Activated CD4-positive, alpha-beta T cell treated with anti-CD3 and anti-CD28 coated beads, Interleukin-2, amount 50 U/mL, for 1 hour (primary cell): ENCODE data around the gene NNAT.
"Not testable (repeated sequence)": the region's sequence is repeated elsewhere in the genome, so short reads cannot be mapped to it uniquely, and the experiment has no call there.

Experiments
- DNase-seq: peaks from one replicate; pipeline ENCODE4 v3.0.0-alpha.2; 2020

Gene NNAT

DNA sequence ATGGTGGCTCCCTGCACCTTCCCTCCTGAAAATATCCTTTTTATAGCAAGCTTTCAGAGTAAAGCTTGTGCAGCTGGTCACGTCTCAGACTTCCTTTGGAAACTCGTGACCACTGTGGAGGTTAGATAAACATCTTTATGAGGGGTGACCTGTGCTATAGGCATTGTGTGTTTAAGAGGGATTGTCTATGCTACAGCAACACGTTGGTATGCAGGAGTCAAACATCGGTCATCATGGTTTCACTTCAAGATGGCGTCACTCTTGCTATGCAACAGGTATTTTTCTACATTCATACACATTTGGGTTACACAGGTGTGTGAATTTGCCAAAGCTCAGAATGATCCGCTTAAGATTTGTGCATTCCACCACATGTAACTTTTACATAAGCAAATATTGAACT is 21.2 kb downstream of the NNAT start:
- DNase-seq: no peak

DNA sequence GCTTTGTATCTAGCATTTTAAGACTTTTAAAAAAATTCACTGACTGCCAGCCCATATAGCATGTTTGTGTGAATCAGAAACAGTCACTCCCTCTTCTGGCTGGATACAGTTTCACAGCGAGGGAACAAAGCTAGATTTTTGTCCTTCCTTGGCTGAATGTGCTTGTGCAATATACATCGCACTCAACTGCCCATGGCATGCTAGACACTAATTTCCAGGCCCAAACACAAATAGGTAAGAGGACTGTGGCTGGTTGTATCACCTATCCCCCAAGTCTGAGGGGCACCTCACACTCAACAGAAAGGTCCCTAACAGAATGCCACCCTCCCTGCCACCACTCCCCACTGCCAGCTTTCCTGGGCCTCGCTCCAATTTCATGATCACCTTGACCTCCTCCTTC is 22.8 kb downstream of the NNAT start:
- DNase-seq: no peak

DNA sequence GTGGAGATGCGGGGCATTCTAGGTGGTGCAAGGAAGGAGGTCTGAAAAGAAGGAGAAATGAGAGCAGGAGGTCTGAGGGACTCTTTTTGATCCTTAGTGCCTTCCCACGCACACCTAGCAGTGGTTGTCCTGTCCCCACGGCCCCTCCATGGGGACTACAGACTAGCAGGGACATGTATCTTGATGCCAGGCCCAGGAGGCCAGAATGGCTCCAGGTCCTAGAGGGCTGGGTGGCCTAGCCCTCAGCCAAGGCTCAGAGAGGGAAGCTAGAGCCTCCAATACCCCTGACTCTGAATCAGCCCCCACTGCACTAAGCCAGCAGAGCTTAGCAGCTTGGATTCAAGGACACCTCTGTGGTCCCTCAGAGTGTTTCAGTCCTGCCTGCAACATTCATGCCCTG is 23.3 kb downstream of the NNAT start:
- DNase-seq: no peak

DNA sequence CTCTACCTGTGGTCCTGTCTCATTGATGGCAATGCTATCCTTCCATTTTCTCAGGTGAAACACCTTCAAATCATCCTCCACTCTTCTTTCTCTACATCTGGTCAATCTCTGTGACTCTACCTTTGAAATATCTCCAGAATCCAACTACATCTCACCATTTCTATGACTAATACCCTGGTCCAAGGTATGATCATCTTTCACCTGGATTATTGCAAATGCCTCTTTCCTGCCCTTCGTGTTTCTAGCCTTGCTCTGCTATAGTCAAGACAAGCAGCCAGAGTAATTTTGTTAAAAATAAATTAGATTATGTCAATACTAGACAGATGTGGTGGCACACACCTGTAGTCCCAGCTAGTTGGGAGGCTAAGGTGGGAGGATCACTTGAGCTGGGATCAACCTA is 24.5 kb downstream of the NNAT start:
- no peak for DNase-seq

DNA sequence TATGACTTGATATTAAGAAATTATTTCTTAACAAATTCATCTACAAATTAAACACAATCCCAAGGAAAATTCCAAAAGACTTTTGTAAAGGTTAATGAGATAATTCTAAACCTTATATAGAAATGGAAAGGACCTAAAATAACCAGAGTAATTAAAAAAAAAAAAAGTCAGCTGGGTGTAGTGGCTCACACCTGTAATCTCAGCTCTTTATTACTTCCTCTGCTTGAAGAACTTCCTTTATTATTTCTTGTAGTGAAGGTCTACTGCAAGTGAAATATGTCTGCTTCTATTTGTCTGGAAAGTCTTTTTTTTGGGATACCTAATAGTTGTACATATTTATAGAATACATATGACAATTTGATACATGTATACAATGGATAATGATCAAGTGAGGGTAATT is 26.9 kb downstream of the NNAT start:
- DNase-seq: no peak

DNA sequence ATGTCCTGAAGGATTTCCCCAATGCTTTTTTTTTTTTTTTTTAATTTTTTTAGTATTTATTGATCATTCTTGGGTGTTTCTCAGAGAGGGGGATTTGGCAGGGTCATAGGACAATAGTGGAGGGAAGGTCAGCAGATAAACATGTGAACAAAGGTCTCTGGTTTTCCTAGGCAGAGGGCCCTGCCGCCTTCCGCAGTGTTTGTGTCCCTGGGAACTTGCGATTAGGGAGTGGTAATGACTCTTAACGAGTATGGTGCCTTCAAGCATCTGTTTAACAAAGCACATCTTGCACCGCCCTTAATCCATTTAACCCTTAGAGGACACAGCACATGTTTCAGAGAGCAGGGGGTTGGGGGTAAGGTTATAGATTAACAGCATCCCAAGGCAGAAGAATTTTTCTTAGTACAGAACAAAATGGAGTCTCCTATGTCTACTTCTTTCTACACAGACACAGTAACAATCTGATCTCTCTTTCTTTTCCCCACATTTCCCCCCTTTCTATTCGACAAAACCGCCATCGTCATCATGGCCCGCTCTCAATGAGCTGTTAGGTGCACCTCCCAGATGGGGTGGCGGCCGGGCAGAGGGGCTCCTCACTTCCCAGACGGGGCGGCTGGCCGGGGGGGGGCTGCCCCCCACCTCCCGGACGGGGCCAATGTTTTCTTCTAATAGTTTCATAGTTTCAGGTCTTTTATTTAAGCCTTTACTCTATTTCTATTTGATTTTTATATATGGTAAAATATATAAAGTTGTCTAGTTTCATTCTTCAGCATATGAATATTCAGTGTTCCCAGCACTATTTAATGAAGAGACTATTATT is 29.3 kb downstream of the NNAT start:
- DNase-seq: not testable (repeated sequence)

DNA sequence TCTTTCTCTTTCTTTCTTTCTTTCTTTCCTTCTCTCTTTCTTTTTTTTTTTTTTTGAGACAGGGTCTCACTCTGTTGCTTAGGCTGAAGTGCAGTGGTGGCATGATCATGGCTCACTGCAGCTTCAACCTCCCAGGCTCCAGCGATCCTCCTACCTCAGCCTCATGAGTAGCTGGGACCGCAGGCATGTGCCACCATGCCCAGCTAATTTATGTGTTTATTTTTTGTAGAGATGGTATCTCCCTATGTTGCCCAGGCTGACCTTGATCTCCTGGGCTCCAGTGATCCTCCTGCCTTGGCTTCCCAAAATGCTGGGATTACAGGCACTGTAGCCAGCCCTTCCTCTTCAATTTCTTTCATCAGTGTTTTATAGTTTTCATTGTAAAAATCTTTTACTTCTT is 30.6 kb downstream of the NNAT start:
- DNase-seq: not testable (repeated sequence)

DNA sequence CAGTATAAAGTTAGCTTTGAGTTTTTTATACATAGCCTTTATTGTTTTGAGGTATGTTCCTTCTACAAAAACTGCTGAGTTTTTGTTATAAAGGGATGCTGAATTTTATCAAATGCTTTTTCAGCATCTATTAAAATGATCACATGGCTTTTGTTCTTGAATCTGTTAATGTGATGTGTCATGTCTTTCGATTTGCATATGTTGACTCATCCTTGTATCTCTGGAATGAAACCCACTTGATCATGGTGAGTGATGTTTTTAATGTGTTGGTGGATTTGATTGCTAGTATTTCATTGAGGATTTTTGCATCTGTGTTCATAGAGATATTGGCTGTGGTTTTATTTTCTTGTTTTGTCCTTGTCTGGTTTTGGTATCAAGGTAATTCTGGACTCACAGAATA is 31.4 kb downstream of the NNAT start:
- DNase-seq: no peak

DNA sequence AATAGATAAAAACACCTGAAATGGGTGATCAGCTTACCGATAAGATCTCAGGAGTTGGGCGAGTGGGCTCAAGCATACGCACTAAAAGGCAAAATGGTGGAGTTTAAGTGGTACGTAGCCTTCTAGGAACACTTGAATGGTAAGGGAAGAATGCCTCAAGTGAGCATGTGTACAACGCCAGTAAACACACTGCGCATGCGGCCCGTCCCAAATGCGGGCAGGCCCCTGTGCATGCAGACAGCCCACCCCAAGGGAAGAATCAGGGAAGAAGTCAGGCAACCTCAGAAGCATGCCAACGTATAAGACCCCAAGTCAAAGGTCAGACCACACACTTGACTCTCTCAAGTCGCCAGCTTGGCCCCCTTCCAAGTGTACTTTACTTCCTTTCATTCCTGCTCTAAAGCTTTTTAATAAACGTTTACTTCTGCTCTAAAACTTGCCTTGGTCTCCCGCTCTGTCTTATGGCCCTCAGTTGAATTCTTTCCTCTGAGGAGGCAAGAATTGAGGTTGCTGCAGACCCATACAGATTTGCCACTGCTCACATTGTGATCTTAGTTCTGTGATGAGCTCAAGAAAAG is 33.8 kb downstream of the NNAT start:
- not testable (repeated sequence) for DNase-seq

DNA sequence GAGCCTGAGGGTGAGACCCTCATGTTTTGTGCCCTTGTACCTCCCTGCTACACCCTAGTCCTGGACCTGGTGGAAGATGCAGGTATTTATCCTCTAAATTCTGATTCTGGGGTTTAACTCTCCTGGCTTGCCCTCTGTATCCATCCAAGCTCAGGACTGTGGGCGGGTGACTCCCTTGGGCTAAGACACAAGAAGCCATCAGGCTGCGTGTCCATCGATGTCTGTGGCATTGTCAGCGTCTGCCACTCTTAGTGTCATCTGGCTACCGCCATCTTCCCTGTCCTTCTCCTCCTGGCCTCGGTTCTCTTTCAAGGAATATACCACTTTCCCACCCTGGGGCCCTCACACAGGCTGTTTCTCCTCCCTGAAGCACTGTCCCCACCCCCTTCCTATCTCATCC is 35.5 kb downstream of the NNAT start:
- no peak for DNase-seq

DNA sequence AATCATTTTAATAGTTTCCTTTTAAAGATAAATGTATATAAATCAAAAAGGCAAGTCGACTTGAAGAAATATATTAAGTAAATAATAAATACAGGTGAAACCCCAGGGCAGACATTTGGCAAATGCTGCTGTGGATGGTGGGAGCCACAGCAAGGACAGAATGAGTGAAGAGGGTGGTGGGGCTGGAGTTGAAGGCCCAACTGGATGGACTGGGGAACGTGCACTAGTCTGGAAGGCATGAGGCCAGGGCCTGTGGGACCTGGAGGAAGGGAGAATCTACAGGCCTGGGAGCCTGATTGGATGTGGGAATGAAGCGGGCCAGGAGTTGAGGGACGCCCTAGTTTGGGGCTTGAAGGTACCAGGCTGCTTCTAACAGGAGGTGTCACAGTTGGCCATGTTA is 37.3 kb downstream of the NNAT start:
- no peak for DNase-seq

DNA sequence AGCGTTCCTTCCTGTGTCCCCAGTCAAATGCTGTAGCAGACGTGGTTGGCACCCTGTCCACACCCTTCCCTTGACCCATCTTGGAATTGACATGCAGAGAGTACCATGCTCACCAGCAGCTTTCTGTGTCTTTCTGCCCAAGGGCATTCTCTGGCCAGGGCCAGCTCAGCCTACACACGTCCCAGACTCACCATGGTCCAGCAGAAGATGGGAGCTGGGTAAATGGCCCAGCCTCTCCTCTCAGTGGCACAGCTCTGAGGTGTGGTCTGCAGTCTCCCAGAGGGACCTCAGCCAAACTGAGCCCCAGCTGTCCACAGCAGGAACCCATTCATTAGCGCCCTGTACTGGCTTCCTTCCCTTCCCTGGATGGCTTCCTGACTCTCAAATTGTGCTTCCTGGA is 37.7 kb downstream of the NNAT start:
- DNase-seq: no peak

DNA sequence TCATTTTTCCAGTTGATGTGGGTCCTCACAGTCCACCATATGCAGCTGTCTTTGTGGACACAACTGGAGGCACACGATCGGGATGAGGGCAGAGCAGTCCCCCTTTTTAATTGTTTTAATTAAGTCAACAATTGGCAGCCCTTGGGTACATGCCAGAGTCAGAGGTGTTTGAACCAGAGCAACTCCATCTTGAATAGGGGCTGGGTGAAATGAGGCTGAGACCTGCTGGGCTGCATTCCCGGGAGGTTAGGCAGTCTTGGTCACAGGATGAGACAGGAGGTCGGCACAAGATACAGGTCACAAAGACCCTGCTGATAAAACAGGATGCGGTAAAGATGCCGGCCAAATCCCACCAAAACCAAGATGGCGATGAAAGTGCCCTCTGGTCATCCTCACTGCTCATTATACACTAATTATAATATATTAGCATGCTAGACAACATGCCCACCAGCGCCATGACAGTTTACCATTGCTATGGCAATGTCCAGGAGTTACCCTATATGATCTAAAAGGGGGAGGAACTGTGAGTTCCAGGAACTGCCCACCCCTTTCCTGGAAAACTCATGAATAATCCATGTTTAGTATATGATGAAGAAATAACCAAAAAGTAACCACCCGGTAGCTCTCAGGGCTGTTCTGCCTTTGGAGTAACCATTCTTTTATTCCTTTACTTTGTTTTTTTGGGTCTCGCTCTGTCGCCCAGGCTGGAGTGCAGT is 38.4 kb downstream of the NNAT start:
- no peak for DNase-seq

DNA sequence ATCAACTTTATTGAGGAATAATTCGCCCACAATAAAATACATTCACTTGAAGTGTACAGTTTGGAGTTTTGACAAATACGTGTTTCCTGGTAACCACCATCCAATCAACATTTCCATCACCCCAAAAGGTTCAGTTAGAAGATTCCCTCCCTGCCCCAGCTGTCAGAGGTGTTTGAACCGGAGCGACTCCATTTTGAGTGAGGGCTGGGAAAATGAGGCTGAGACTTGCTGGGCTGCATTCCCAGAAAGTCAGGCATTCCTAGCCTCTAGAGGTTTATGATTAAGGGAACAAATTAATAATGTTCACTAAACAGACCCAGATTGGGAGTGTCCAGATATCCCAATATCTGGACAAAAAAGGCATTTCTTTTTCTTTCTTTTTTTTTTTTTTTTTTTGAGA is 39.6 kb downstream of the NNAT start:
- DNase-seq: no peak

DNA sequence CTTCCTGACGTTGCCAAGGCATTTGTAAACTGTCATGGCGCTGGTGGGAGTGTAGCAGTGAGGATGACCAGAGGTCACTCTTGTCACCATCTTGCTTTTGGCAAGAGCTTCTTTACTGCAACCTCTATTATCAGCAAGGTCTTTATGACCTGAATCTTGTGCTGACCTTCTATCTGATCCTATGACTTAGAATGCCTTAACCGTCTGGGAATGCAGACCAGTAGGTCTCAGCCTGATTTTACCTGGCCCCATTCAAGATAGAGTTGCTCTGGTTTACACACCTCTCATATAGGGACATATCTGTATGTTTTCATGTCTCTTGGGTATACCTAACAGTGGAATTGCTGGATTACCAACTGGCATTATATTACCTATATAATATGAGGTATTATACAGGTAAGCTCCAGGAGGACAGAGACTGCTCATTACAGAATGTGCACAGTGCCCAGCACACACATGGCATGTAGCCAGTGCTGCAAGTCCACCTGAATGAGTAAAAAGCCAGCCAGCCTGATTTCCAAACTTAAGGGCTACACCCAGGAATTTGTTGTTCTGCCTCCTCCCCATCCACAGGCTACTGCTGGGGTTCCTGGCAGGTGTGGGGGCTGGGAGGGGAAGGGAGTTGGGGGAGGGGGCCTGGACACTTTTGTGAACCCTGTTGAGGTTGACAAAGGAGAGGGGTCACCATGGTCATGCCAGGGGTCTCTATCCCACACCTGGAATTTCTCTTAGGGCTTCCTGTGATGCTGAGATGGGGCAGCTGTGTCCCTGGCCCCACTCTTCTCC is 41.8 kb downstream of the NNAT start:
- no peak for DNase-seq

DNA sequence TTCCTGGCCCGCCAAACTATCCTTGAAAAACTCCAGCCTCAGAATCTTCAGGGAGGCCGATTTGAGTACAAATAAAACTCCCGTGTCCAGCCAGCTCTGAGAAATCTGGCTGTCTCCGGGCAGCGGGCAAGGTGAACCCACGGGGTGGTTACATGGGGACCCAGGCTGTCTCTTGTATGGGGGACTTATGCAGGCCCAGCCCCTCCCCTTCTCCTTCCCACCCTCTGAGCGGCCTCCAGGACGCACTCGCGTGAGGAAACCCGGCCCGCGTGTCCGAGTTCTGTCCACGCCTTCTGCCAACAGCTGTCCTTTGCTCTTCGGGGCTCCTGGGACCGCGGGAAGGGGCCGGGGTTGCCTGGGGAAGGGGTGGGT is 43.0 kb downstream of the NNAT start:
- DNase-seq: no peak

DNA sequence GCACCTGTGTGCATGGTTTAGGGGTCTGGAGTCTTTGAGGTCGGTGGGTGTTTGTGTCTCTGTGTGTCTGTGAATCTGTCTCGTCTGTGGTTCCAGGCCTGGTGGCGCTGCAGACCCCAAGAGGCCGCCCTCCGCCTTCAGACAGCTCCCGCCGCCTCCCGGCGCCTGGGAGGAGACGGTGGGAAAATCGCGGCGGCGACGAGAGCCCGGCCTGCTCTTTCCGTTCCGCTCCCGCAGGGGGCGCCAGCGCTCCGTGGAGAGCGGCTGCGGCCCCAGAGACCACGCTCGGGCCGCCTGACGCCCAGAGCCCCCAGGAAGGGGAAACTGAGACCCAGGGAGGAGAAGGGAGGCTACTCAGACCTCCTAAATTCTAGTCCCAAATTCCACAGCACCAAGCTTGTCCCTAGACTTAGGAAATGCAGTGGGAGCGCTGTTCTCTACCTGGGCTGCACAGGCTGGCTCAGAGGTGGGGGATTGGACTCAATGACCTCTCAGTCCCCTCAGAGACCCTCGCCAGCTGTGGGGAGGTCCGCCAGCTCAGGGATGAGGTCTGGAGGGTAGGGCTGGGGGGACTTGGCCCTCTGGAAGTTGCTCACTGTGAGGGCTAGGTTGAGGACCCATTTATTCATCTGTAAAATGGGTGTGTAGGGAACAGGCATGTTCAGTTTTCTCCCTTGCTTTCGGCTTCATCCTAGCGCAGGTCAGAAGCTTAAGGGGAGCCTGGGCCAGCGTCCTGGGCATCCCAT is 43.5 kb downstream of the NNAT start:
- peak; percentile 33 for DNase-seq

DNA sequence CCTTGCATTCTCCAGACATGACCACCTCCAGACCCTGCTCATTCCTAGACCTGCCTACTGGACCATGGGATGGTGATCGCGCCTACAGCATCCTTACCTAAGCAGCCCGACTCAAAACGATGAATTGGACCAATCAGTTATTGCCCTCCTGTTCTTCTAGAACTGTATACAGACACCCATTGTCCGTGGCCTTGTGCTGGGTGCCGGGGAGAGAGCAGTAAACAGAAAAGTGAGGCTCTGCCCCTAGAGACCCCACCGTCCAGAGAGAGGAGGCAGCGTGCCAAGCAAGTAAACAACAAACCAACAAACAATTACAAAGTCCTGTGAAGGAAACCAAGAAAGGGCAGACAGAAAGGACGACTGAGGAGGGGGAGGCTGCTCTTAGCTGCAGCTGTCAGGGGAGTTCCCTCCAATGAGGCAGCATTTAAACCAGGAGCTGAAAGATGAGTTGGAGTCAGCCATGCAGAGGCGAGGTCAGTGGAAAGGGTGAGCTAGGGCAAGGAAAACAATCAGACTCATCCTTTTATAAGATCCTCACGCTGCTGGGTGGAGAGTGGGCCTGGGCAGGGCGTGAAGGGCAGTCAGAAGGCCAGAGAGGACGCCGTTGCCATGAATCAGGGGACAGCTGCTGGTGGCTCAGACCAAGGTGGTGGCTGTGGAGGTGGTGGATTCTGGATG is 44.2 kb downstream of the NNAT start:
- DNase-seq: no peak

DNA sequence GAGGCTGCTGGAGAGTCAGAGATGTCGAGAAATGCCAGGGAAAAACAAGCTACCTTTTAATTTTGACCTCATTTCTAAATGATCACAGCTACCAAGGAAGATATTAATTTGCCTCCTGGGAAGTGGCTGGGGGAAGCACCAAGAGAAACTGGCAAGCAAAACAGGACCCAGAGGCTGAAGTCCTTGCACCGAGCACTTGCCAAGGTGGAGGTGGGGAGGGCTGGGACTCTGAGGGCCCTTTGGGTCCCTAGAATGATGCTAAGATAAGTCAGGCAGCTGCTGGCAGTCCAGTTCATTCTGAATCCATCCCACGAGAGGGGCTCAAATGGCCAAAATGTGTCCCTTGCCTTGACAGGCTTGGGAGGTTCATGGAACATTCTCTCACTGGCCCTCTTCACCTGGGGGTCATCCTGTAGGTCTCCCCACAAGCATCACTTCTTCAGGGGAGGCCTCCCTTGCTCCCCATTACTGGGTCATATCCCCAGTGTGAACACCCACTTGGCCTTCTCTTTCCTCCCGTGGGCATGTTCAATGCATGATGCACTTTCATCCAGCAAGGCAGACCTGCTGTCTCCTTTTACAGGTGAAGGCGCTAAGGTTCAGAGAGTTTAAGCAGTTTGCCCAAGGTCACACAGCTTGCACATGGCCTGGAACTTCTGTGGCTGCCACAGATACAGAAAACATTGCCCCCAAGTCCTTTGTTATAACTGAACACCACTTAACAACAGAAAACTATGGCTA is 45.7 kb downstream of the NNAT start:
- no peak for DNase-seq

DNA sequence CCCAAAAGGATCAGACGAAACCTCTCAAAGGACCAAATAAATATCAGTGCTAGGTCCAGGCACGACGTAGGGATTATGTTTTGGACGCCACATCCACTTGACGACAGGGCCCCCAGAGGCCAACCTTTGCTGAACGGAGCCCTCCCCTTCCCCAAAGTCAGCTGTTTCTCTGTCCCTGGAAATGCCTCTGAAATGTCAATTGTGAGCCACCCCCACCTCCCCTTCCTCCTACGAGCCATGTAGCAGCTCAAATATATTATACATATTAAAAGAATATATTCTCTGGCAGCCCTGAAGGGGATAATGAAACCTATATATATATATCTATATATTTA is 46.2 kb downstream of the NNAT start:
- no peak for DNase-seq
